Measurements from ENCODE around the gene AGRN. TPM values are rescaled to one million over a fixed set of nuclear protein-coding genes. Genes with fewer than 3 reads are reported as not detected.
A peak's percentile ranks its signal among the peaks of the same experiment; 100 is the strongest.

The AGRN gene
- total RNA-seq, 1 donor: 7.9 TPM

DNA sequence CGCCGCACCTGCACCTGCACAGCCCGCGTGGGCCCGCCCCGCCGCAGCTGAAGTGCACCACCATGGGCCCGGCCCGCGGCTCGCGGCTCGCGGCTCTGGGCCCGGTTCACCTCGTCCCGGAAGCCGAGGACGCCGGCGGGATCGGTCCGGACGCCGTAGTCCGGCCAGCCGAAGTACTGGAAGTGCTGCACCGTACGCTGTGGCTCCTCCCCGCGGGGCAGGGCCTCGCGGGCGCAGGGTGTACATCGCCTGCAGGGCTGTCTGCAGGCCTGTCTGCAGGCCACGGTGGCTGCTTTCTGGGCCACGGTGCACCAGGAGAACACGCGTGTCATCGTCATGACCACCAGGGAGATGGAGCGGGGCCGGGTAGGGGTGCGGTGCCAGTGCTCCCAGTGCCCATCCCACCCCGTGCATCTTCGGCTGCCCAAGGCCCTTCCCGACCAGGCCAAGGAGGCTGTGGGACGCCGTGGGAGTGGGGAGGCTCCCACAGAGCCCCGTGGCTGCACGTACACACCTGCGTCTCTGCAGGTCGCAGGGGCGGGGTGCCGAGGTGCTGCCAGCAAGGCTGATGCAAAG, 47.5 kb downstream of the AGRN start:
- TF ChIP-seq, protein P1, sequence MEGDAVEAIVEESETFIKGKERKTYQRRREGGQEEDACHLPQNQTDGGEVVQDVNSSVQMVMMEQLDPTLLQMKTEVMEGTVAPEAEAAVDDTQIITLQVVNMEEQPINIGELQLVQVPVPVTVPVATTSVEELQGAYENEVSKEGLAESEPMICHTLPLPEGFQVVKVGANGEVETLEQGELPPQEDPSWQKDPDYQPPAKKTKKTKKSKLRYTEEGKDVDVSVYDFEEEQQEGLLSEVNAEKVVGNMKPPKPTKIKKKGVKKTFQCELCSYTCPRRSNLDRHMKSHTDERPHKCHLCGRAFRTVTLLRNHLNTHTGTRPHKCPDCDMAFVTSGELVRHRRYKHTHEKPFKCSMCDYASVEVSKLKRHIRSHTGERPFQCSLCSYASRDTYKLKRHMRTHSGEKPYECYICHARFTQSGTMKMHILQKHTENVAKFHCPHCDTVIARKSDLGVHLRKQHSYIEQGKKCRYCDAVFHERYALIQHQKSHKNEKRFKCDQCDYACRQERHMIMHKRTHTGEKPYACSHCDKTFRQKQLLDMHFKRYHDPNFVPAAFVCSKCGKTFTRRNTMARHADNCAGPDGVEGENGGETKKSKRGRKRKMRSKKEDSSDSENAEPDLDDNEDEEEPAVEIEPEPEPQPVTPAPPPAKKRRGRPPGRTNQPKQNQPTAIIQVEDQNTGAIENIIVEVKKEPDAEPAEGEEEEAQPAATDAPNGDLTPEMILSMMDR (IDR thresholded peaks at IDR 0.05; ENCODE audit: insufficient read depth, low read length): no peak
- no peak for DNase-seq (ENCODE audit: low read depth)
- no peak overlapping the region for H3K4me3 ChIP-seq (ENCODE audit: low read depth, low read length)

GRCh38 chr1:1067860-1068516, 48.1 kb downstream of the AGRN start:
- H3K4me3 ChIP-seq (ENCODE audit: low read depth, low read length): no peak overlapping the region
- no peak for DNase-seq (ENCODE audit: low read depth)
- TF ChIP-seq, protein P1 (IDR thresholded peaks at IDR 0.05; ENCODE audit: insufficient read depth, low read length): no peak

GRCh38 chr1:1068517-1069055, 48.7 kb downstream of the AGRN start:
- H3K4me3 ChIP-seq (ENCODE audit: low read depth, low read length): no peak overlapping the region
- DNase-seq (ENCODE audit: low read depth): no peak
- TF ChIP-seq, protein P1 (IDR thresholded peaks at IDR 0.05; ENCODE audit: insufficient read depth, low read length): no peak

DNA sequence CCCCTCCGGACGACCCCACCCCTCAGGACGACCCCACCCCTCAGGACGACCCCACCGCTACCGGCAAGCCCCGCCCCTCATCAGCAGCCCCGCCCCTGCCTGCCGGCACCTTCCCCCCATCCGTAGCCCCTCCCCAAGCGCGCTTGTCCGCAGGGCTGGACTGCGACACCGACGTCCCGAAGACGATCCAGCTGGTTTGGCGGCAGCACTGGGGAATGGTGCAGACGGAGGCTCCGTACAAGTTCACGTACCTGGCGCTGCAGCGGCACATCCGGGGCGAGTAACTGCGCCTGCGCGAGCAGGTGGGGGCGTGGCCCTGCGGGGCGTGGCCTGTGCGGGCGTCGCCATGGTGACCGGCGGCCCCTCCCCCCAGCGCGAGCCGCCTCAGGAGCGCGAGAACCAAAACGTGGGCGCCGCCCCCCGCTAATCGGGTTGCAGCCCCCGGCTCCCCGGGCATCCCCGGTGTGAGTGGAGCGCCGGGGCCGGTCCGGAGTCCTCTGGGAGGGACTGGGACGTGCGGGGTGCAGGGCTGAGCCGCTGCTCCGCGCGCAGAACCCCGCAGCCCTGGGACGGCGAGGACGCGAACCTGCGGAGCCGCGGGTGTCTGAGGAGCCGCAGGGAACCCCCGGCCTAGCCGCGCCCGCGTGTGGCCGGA, 49.3 kb downstream of the AGRN start:
- TF ChIP-seq, protein P1 (IDR thresholded peaks at IDR 0.05; ENCODE audit: insufficient read depth, low read length): no peak
- H3K4me3 ChIP-seq (ENCODE audit: low read depth, low read length): peak overlapping the region; percentile 71
- DNase-seq (ENCODE audit: low read depth): peak; percentile 25

GRCh38 chr1:1069711-1070676, 50.1 kb downstream of the AGRN start:
- TF ChIP-seq, protein P1 (IDR thresholded peaks at IDR 0.05; ENCODE audit: insufficient read depth, low read length): no peak
- no peak overlapping the region for H3K4me3 ChIP-seq (ENCODE audit: low read depth, low read length)
- no peak for DNase-seq (ENCODE audit: low read depth)

All from fibroblast of the aortic adventitia (primary cell).